DMS114 treated with DMSO at 0.1 percent for 48 hours (cell line): ENCODE data around the gene GOLGB1.
"Not testable (repeated sequence)": the region's sequence is repeated elsewhere in the genome, so short reads cannot be mapped to it uniquely, and the experiment has no call there.

ENCODE experiments used
- DNase-seq: peaks from one replicate; lab custom pipeline; 2025; ENCODE audit not compliant: unreplicated experiment; lab: John Stamatoyannopoulos, UW

The GOLGB1 gene

DNA sequence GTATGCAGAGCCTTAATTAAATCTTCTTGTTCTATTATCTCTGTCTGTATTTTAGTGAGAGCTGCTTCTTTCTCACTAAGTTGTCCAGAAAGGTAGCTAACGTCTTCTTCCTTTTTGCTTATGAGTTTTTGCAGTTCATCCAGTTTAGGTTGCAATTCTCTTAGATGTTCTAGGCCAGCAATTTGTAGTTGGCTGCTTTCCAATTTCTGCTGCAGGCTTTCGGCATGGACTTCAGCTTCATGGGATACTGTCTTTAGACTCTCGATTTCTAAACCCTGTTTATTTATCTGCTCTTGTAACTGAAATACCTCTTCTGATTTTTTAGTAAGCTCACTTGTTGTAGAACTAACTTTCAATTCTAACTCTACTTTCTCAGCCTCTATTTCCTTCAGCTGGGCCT lies 53.4 kb downstream of the GOLGB1 start:
- no peak for DNase-seq

GRCh38 chr3:121692010-121692699 lies 57.4 kb downstream of the GOLGB1 start:
- no peak for DNase-seq

DNA sequence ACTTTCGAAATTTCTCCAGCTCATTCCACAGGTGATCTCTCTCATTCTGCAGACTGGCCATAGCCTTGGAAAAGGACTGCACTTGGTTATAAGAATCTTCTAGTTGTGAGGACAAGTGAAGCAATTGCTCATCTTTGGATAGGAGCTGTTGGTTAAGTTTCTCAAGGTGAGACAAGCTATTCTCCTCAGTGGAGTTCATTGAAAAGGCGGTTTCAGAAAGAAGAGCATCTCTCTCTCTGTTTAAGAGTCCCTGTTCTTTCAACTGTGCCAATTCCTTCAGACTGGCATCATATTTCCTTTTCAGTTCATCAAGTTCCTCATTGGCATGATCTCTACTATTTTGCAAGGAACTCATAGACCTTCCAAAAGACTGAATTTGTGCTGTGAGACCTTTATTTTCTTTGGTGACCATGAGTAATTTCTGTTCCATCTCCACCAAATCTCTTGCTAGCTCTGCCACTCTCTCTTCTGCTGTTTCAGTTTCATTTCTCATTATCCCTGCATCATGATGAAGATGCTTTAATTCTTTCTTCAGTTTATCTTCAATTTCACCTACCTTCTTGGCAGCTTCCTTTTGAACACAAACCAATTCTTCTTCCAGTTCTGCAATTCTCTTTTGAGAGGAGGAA lies 58.6 kb downstream of the GOLGB1 start:
- no peak for DNase-seq

DNA sequence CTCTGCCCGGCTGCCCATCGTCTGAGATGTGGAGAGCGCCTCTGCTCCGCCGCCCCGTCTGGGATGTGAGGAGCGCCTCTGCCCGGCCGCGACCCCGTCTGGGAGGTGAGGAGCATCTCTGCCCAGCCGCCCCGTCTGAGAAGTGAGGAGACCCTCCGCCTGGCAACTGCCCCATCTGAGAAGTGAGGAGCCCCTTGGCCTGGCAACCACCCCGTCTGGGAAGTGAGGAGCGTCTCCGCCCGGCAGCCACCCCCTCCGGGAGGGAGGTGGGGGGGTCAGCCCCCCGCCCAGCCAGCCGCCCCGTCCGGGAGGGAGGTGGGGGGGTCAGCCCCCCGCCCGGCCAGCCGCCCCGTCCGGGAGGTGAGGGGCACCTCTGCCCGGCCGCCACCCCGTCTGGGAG lies 60.8 kb downstream of the GOLGB1 start:
- not testable (repeated sequence) for DNase-seq

DNA sequence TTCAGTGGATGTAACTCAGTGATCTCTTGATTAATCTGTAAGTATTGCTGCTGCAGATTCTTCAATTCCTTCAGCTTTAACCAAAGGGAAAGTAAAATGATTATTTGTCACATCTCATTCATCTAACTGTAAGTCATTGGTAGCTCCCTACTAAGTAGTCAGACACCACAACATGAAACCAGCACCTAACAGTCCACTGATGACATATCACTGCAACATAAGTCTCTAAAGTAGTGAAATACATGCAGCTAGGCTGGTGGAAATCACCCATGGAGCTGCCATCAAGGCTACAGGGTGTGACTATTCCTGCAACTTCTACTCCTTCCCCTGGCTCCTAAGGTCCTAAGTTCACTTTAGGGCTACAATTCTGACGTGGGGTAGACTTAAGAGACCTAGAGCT lies 67.7 kb downstream of the GOLGB1 start:
- no peak for DNase-seq

DNA sequence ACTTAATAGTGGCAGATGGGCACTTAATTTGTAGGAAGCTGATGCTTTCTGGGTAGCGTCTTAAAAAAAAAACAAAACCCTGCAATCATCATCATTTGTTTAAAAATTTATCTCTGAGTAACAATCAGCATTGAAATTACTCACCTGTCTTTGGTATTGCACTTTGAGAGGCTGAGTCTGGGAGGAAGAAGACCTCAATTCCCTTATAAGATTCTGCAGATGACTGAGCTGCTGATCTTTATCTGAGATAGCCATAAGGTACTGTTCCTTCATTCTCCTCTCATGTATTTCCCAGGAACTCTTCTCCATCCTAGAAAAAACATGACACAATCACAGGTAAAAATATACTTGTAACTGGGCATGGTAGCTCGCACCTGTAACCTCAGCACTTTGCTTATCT lies 72.4 kb downstream of the GOLGB1 start:
- no peak for DNase-seq

- DNase-seq = no peak
Observed at GRCh38 chr3:121670676-121671075, 78.9 kb downstream of the GOLGB1 start.

DNA sequence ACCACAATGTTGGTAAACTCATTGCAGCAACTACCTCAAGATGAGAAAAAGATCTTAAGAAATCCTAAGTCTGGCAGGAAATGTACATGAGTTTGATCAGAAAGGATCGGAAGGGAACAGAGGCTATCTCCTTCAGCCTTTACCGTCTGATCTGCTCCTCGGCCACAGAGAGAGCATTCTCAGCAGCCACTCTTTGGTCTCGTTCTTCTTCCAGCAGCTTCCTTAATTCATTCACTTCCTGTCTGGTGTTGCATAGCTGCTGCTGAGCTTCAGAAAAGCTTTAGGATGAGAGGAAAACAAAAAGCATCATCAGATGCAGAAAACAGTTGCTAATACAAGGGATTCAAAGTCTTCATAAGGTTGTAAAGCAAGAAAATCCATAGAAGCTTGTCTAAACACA lies 82.2 kb downstream of the GOLGB1 start:
- DNase-seq = no peak

DNA sequence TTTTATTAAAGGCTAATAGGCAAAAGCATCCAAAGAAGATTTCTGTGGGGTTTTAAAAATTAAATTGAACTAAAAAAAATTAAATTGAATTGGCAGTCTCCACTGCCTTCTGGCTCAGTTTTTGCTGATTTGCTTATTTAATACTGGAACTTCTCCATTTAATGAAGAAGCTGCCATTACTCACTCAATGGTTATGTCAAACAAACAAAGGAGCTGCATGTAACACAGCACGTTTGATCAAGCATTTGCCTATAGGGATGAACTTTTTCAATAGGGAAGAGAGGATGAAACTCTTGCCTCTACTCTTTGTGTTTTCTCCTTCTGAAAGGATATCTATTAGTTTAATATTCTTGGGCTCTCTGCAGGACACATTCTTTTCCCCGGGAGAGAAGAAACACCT lies 84.1 kb downstream of the GOLGB1 start:
- DNase-seq = no peak

- DNase-seq = no peak
Observed at GRCh38 chr3:121663171-121663847, 86.2 kb downstream of the GOLGB1 start.

DNA sequence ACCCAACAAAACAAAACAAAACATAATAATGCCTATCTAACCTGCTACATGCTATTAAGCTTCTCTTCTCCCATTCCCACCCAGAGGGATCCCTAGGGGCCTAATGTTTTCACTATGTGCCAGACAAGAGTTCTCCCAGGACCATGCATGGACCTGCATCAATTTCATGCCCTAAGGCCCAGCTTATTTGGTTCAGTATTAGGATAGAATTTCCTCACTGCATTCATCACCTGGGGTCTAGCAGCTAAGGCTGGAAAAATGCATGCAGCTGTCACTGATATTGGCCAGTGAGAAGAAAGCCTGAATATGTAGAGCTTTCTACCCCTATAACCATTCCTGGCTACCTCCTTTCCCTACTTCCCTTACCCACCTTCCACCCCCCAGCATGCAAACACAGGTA lies 86.8 kb downstream of the GOLGB1 start:
- DNase-seq = no peak

GRCh38 chr3:121661376-121661775 lies 88.2 kb downstream of the GOLGB1 start:
- no peak for DNase-seq

GRCh38 chr3:121660356-121661171 lies 89.0 kb downstream of the GOLGB1 start, which contains the start of gene HCLS1:
TSS of gene HCLS1 (minus strand) at chr3:121660903. CDS start at chr3:121658347, 2,556 bp downstream.
- no peak for DNase-seq

- DNase-seq = no peak
Observed at GRCh38 chr3:121659586-121659985, 90.0 kb downstream of the GOLGB1 start.

DNA sequence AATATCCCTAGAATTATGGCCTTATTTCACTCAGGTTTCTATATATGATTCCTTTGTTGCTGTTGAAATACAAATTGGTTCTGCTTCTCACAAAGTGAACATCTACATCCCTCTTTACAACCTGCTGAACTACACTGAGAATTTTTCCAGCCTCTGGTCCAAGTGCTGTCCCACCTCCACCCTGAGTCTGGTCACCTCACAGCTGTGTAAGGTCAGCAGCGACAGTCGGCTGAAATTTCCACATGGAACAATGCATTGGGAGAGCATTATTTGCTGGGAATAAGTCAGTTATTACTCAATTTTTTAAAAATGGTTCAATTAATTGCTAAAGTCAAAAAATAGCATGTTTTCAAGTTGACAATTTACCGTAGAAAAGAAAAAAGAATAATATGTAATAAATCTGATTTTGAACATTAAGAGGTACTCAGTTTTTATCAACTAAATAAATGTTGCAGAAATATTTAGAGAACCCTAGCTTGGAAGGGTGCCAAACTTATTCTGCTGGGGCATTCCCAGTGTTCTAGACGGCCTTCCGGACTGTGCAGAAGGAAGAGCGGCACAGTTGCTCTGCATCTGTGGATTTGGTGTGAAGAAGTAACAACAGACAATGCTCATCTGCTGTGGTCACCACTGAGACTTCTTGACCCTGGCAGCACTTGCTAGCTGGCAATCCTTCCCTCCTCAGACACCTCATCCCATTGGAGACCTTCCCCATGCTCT lies 90.7 kb downstream of the GOLGB1 start:
- no peak for DNase-seq

GRCh38 chr3:121654493-121655385 lies 94.8 kb downstream of the GOLGB1 start:
- DNase-seq = no peak

- DNase-seq = no peak
Observed at GRCh38 chr3:121651684-121652083, 97.9 kb downstream of the GOLGB1 start.

- DNase-seq = no peak
Observed at GRCh38 chr3:121649645-121650044, 99.9 kb downstream of the GOLGB1 start.

DNA sequence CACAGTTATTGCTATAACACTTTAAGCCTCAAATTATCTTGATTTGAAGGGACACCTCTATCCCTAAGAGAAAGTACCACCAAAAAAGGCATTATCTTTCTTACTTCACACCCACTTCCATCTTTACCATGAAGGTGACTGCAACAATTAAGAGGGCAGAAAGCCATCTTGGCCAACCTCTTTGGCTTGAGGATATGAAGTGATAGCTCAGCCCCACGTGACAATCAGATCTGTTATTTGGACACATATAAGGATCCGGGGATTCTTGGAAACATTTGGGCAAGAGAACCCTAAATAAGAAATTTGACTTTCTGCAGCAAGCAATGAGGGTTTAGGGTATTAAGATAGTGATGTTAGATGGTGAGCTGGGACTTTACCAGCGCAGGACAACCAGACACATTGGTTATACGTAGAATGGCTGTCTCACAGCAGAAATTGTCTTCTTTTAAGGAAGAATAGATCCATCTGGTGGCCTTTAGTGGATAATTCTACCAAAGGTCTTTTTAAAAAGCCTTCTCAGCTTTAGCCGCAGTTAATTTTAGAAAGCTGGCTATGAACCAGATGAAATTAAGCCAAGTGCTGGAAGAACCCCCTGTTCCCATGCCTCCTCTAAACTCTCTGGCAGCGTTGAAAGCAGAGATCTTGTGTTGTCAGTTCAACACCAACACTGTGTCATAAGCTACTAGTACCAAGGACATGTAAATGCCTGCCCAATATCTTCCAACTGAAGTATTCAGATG lies 101.2 kb downstream of the GOLGB1 start:
- no peak for DNase-seq
